ENCODE data around the gene NR5A2.

GRCh38 chr1:200174525-200175295 is 147.2 kb downstream of the NR5A2 start:
- TF ChIP-seq POLR2A (IDR thresholded peaks at IDR 0.05) (no peak), POLR2AphosphoS5 (IDR thresholded peaks at IDR 0.05) (no peak)
- TF ChIP-seq, protein P1, sequence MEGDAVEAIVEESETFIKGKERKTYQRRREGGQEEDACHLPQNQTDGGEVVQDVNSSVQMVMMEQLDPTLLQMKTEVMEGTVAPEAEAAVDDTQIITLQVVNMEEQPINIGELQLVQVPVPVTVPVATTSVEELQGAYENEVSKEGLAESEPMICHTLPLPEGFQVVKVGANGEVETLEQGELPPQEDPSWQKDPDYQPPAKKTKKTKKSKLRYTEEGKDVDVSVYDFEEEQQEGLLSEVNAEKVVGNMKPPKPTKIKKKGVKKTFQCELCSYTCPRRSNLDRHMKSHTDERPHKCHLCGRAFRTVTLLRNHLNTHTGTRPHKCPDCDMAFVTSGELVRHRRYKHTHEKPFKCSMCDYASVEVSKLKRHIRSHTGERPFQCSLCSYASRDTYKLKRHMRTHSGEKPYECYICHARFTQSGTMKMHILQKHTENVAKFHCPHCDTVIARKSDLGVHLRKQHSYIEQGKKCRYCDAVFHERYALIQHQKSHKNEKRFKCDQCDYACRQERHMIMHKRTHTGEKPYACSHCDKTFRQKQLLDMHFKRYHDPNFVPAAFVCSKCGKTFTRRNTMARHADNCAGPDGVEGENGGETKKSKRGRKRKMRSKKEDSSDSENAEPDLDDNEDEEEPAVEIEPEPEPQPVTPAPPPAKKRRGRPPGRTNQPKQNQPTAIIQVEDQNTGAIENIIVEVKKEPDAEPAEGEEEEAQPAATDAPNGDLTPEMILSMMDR (IDR thresholded peaks at IDR 0.05 in 8 of 11, conservative IDR thresholded peaks at IDR 0.05 in 3 of 11) = no peak
